HepG2 (cell line): Measurements from ENCODE around the gene WNT6. TPM values are rescaled to one million over a fixed set of nuclear protein-coding genes. Genes with fewer than 3 reads are reported as not detected.

Experiments used
- ATF2 ChIP-seq: sonication (generic); formaldehyde crosslinking; IDR thresholded peaks from 2 replicates; pipeline ENCODE4 v1.4.0; 2020; ENCODE audit warnings: missing genetic modification reagents
- FOXO4 ChIP-seq: sonication (generic); formaldehyde crosslinking; conservative IDR thresholded peaks from 2 replicates; pipeline ENCODE4 v1.8.1; 2023; ENCODE audit warnings: missing genetic modification reagents
- NCOA2 ChIP-seq: sonication (generic); formaldehyde crosslinking; IDR thresholded peaks from 2 replicates; pipeline ENCODE4 v1.8.0; 2022; ENCODE audit warnings: inconsistent platforms
- PHF20 ChIP-seq: sonication (generic); formaldehyde crosslinking; IDR thresholded peaks from 2 replicates; pipeline ENCODE4 v1.5.0; 2020; ENCODE audit warnings: mild to moderate bottlenecking, missing genetic modification reagents
- THAP11 ChIP-seq: IDR thresholded peaks from 2 replicates; pipeline ENCODE4 v1.6.1; 2016; ENCODE audit warnings: missing biosample characterization, missing genetic modification reagents
- TMF1 ChIP-seq: sonication (generic); formaldehyde crosslinking; IDR thresholded peaks from 2 replicates; pipeline ENCODE4 v1.8.1; 2022; ENCODE audit warnings: low read depth, missing genetic modification reagents
- ZBTB33 ChIP-seq: sonication (generic); formaldehyde crosslinking; IDR thresholded peaks from 2 replicates; pipeline ENCODE4 v1.4.0; 2020; ENCODE audit warnings: missing genetic modification reagents
- ZBTB43 ChIP-seq: sonication (generic); formaldehyde crosslinking; conservative IDR thresholded peaks from 2 replicates; pipeline ENCODE4 v1.4.0; 2020; ENCODE audit warnings: missing genetic modification reagents
- ZFP36L1 ChIP-seq: sonication (generic); formaldehyde crosslinking; IDR thresholded peaks from 2 replicates; pipeline ENCODE4 v1.8.0; 2022; ENCODE audit warnings: mild to moderate bottlenecking, missing genetic modification reagents, moderate library complexity
- ZHX2 ChIP-seq, 2 experiments: sonication (generic) in 1 of 2; formaldehyde crosslinking in 1 of 2; IDR thresholded peaks; 2 replicates each; pipeline versions ENCODE4 v1.6.1 to v1.9.0; 2014 to 2022; ENCODE audit warnings: antibody characterized with exemption in 1 of 2, borderline replicate concordance in 1 of 2, inconsistent platforms in 1 of 2, low read depth in 1 of 2, missing genetic modification reagents in 1 of 2
- ZNF160 ChIP-seq: sonication (generic); formaldehyde crosslinking; IDR thresholded peaks from 2 replicates; pipeline ENCODE4 v1.8.0; 2022; ENCODE audit warnings: mild to moderate bottlenecking, inconsistent platforms, missing genetic modification reagents
- ZNF83 ChIP-seq: sonication (generic); formaldehyde crosslinking; IDR thresholded peaks from 2 replicates; pipeline ENCODE4 v1.4.0; 2020; ENCODE audit warnings: missing genetic modification reagents, mild to moderate bottlenecking, borderline replicate concordance
- ZSCAN22 ChIP-seq: sonication (generic); formaldehyde crosslinking; IDR thresholded peaks from 2 replicates; pipeline ENCODE4 v1.4.0; 2020; ENCODE audit warnings: mild to moderate bottlenecking, missing genetic modification reagents
- polyA plus RNA-seq, 8 experiments: library from polyadenylated mRNA; depleted of rRNA in 3 of 8; stranded (reverse) in 7 of 8; unstranded in 1 of 8; fragments of >200 nt; fragmentation: Illumina TruSeq in 4 of 8; extraction: Trizol in 4 of 8; gene quantifications; 2 replicates each; pipeline versions ENCODE4 v1.2.1 to v1.2.3, GENCODE V29; 2011 to 2016; ENCODE audit warnings: low read depth in 4 of 8, missing spikeins in 1 of 8, mixed read lengths in 1 of 8; ENCODE audit not compliant: insufficient read depth in 1 of 8
- total RNA-seq, 5 experiments: library from RNA; depleted of rRNA; stranded (reverse); fragments of >200 nt; fragmentation: Illumina TruSeq; extraction: Trizol; gene quantifications; 2 replicates each; pipeline ENCODE4 v1.2.3, GENCODE V29; 2016; ENCODE audit warnings: low read depth in 1 of 5

The WNT6 gene
- total and polyA plus RNA-seq, 2 of the 13 experiments (the other 11 are each of a cell fraction or from before 2014, with no cell fraction given): 0.20 TPM; not detected in 1

DNA sequence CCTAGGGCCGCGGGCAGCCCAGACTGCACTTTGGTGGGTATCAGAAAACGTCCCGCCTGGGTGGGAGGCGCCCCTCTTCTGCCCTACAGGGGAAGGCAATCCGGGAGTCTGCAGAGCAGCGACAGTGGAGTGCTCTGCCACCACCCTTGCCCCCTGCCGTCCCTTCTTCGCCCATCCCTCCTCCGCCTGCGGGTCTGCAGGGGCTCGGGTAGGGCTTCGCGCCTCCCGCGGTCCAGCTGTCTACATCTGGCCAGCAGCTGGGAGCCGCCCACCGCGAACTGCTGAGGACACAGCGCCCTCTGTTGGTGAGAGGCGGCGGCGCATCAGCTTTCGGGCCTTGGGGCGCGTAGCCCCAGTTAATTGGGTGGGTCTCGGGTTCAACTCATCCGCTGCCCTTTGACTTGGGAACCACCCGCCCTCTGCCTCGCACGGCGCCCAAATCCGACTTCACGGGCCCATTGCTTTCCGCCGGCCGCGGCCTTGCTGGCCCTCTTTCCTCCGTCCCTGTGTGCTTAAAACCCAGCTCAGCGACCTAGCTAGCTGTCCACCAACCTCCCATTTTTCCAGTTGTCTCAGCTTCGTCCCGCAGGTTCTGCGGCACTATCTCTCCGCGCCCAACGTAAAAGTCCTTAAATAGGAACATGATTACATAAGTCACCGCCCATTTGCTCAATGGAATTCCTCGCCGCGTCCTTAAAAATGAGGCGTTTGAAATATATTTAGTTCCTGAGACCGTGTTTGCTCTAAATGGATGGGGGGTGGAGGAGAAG is 38.7 kb downstream of the WNT6 start (continued):
- no peak for TF ChIP-seq ZHX2 (IDR thresholded peaks at IDR 0.05; ENCODE audit: low read depth)
- TF ChIP-seq ZHX2 (CRISPR knock-in tag; IDR thresholded peaks at IDR 0.05; ENCODE audit: borderline replicate concordance): no peak
- TF ChIP-seq ZNF83 (CRISPR knock-in tag): no peak
- TF ChIP-seq NCOA2 (CRISPR knock-in tag): no peak
- no peak for TF ChIP-seq ZFP36L1
- 0 out of 2 replicates have a peak, but pooled peaks have one; percentile 63 for TF ChIP-seq ZNF160 (CRISPR knock-in tag)
- peak; percentile 37; the same call in 1 of the 2 replicates for TF ChIP-seq ATF2 (CRISPR knock-in tag)
- no peak for TF ChIP-seq ZBTB43 (CRISPR knock-in tag)
- no peak for TF ChIP-seq ZSCAN22 (CRISPR knock-in tag)
- TF ChIP-seq TMF1 (CRISPR knock-in tag): peak; percentile 79; the same call in 1 of the 2 replicates
- no peak for TF ChIP-seq ZBTB33 (CRISPR knock-in tag)
- 0 out of 2 replicates have a peak, but pooled peaks have one; percentile 53 for TF ChIP-seq THAP11
- no peak for TF ChIP-seq FOXO4
- TF ChIP-seq PHF20: no peak
